HG02571 (cell line): ENCODE data around the gene MICALL1.

Source experiments
- ATAC-seq: cut with Tn5 transposase; IDR thresholded peaks from one replicate; pipeline ENCODE4 v1.9.1; 2021; ENCODE audit warnings: mild to moderate bottlenecking, moderate library complexity; ENCODE audit not compliant: unreplicated experiment

MICALL1 gene

GRCh38 chr22:37982938-37983859, 77.1 kb downstream of the MICALL1 start:
- no peak for ATAC-seq

DNA sequence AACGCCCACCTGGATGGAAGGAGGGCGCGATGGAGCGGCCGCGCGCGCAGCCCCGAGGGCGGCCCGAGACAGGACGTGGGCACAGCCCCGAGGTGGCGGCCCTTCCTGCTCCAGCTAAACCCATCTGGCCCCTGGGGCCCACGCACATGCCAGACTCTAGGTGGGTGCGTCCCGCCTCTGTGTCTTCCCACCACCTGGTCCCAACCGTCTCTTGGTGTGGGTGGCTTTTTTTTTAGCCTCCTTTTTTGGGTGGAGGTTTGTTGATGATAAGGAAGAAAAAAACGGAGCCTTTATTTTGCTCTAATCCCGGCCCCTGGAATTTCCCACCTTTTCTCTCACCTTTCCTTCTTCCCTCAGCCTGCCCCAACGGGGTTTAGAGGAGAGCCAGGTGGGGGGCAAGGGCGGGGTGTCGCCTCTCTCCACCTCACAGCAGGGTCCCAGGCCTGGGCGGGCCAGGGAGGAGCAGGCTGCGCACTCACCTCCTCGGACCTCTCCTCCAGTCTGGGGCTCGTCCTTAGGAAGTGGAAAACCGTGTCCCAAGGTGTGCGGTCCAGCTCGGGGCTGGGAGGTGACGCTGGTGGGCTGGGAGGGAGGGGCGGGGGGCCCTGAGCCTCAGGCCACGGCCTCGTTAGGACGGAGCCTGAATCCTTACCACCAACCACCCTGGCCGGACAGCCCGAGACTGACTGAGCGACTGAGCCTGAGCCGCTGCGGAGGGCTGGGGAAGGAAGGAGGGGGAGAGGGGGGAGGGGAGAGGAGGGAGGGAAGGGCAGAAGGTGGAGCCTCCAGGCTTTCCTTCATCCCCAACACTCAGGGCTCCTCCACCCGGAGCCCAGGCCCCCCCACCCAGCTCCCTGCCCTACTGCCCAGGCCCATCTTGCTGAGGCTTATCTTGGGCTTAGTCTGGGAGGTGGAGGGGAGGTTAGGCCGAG, 78.0 kb downstream of the MICALL1 start, which contains the start of gene SOX10:
SOX10 (minus strand) TSS at position 696 of the 932 bp plus-strand sequence. CDS start 771 bp downstream, outside the sequence.
- ATAC-seq = no peak

- no peak for ATAC-seq
These were observed 79.0 kb downstream of the MICALL1 start for GRCh38 chr22:37985050-37985585.

- no peak for ATAC-seq
These were observed 79.7 kb downstream of the MICALL1 start for GRCh38 chr22:37985751-37986281.

GRCh38 chr22:37986371-37986770, 80.3 kb downstream of the MICALL1 start:
- ATAC-seq = no peak

- no peak for ATAC-seq
These were observed 83.3 kb downstream of the MICALL1 start for GRCh38 chr22:37989146-37990045.

GRCh38 chr22:37990301-37990700, 84.2 kb downstream of the MICALL1 start:
- no peak for ATAC-seq

- no peak for ATAC-seq
These were observed 84.8 kb downstream of the MICALL1 start for GRCh38 chr22:37990862-37991261.

DNA sequence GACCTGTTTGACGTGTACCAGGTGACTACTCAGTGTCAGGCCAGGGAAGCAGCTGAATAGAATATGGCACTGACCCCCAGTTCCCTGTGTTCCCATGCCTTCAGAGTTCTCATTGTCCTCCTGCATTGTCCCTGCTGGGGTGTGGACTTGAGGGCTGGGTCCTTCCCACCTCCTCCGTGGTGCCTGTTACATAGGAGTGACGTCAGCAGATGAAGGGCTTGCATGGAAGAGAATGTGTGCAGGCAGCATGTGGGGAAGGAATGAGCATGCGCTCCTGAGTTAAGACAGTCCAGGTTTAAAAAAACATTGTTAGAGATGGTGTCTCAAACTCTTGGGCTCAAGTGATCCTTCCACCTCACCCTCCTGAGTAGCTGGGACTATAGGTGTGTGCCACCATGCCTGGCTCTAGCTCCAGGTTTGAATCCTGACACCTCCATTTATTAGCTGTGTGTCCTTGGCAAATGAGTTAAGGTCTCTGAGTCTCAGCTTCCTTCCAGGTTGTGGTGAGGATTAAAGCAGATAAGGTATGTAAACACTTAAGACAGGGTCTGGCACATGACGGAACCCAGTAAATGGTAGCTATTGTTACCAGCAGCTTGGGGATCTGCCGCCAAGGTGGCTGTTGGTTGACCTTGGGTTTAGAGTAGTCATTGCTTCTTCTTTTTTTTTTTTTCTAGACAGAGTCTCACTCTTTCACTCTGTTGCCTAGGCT, 85.8 kb downstream of the MICALL1 start:
- ATAC-seq = no peak
